SK-N-SH (cell line): ENCODE data around the gene CCDC148. TPM values are rescaled to one million over a fixed set of nuclear protein-coding genes. Genes with fewer than 3 reads are reported as not detected.

Source experiments
- CTCF ChIA-PET: fragments of 300-600, 350-600 bp; formaldehyde crosslinking; extraction: SDS; loops from one replicate; lab custom pipeline; 2021; lab: Yijun Ruan, JAX
- POLR2A ChIA-PET: fragments of 350-600 bp; sonication (Branson Sonifier 250); formaldehyde crosslinking; extraction: SDS; loops from one replicate; lab custom pipeline; 2020; ENCODE audit warnings: antibody characterized with exemption, inconsistent platforms; lab: Yijun Ruan, JAX
- DNase-seq: peaks from one replicate; pipeline ENCODE4 v3.0.0; 2012
- H2AFZ ChIP-seq: fragments of 200-600 bp; sonication (generic); 2 replicates; pipeline ENCODE4 v1.8.1; 2016; ENCODE audit warnings: antibody characterized with exemption, mild to moderate bottlenecking, low read depth
- H3F3A ChIP-seq: fragments of 200-600 bp; sonication (generic); replicated peaks from 2 replicates; pipeline ENCODE3; 2016; ENCODE audit warnings: antibody characterized with exemption, mild to moderate bottlenecking; ENCODE audit not compliant: insufficient read depth
- H3K27ac ChIP-seq, 2 experiments: fragments of 200-500 bp in 1 of 2; fragments of 200-600 bp in 1 of 2; sonication (Bioruptor generic) in 1 of 2; sonication (generic), shearing (Covaris generic) in 1 of 2; 2 replicates each; pipeline versions ENCODE4 v1.5.1 to v1.6.1; 2014 to 2016; ENCODE audit warnings: low read depth in 2 of 2, inconsistent platforms in 1 of 2, low read length in 1 of 2, mild to moderate bottlenecking in 1 of 2, mixed read lengths in 1 of 2
- H3K27me3 ChIP-seq: fragments of 200-600 bp; sonication (generic), shearing (Covaris generic); 2 replicates; pipeline ENCODE4 v1.6.1; 2016; ENCODE audit warnings: mixed run types; ENCODE audit not compliant: insufficient read depth
- H3K36me3 ChIP-seq, 2 experiments: fragments of 200-500 bp in 1 of 2; fragments of 200-600 bp in 1 of 2; sonication (Bioruptor generic) in 1 of 2; sonication (generic) in 1 of 2; replicated peaks in 1 of 2; 2 replicates each; pipeline versions ENCODE3 to v1.5.1; 2014 to 2016; ENCODE audit warnings: low read length in 1 of 2, mild to moderate bottlenecking in 1 of 2; ENCODE audit not compliant: insufficient read depth in 2 of 2, control insufficient read depth in 1 of 2
- H3K4me1 ChIP-seq, 2 experiments: fragments of 200-500 bp in 1 of 2; fragments of 200-600 bp in 1 of 2; sonication (Bioruptor generic) in 1 of 2; sonication (generic), shearing (Covaris generic) in 1 of 2; 2 replicates each; pipeline versions ENCODE4 v1.5.1 to v1.6.1; 2014 to 2016; ENCODE audit warnings: low read depth in 1 of 2, low read length in 1 of 2, mixed run types in 1 of 2; ENCODE audit not compliant: insufficient read depth in 2 of 2, control insufficient read depth in 1 of 2
- H3K4me2 ChIP-seq: fragments of 200-600 bp; sonication (generic), shearing (Covaris generic); 2 replicates; pipeline ENCODE4 v1.6.1; 2017; ENCODE audit warnings: mixed run types
- H3K4me3 ChIP-seq, 2 experiments: fragments of 200-500 bp in 1 of 2; fragments of 200-600 bp in 1 of 2; sonication (Bioruptor generic) in 1 of 2; sonication (generic), shearing (Covaris generic) in 1 of 2; 2 replicates each; pipeline versions ENCODE4 v1.5.1 to v1.8.1; 2014 to 2016; ENCODE audit warnings: low read depth in 2 of 2, inconsistent platforms in 1 of 2, low read length in 1 of 2, mild to moderate bottlenecking in 1 of 2, mixed read lengths in 1 of 2, moderate library complexity in 1 of 2
- H3K79me2 ChIP-seq: fragments of 200-600 bp; sonication (generic); 2 replicates; pipeline ENCODE4 v1.8.1; 2017; ENCODE audit warnings: mild to moderate bottlenecking; ENCODE audit not compliant: insufficient read depth
- H3K9ac ChIP-seq: fragments of 200-600 bp; sonication (generic); 2 replicates; pipeline ENCODE4 v1.6.1; 2017; ENCODE audit warnings: mixed run types
- H3K9me2 ChIP-seq: fragments of 200-600 bp; sonication (generic); 2 replicates; pipeline ENCODE4 v1.6.1; 2017; ENCODE audit warnings: mixed run types
- H3K9me3 ChIP-seq: fragments of 200-600 bp; sonication (generic); 2 replicates; pipeline ENCODE4 v1.6.1; 2017; ENCODE audit warnings: mixed run types, mild to moderate bottlenecking, moderate library complexity
- H4K20me1 ChIP-seq: fragments of 200-600 bp; sonication (generic); 2 replicates; pipeline ENCODE4 v1.6.1; 2017; ENCODE audit warnings: mild to moderate bottlenecking, mixed run types; ENCODE audit not compliant: insufficient read depth
- EP300 ChIP-seq, 2 experiments: IDR thresholded peaks; 2 replicates each; pipeline versions ENCODE4 v1.4.0 to v1.6.1; 2012; ENCODE audit warnings: borderline replicate concordance in 1 of 2, low read depth in 1 of 2, low read length in 1 of 2
- EZH2phosphoT487 ChIP-seq: fragments of 200-600 bp; sonication (generic); IDR thresholded peaks from 2 replicates; pipeline ENCODE4 v1.6.1; 2017; ENCODE audit warnings: low read depth, mixed run types, mild to moderate bottlenecking, antibody characterized with exemption, moderate library complexity, borderline replicate concordance
- FOSL2 ChIP-seq: IDR thresholded peaks from 2 replicates; pipeline ENCODE4 v1.4.0; 2012; ENCODE audit warnings: low read depth, mild to moderate bottlenecking, moderate library complexity, borderline replicate concordance
- FOXJ3 ChIP-seq: sonication (generic); formaldehyde crosslinking; IDR thresholded peaks from 2 replicates; pipeline ENCODE4 v1.5.1; 2020; ENCODE audit warnings: mild to moderate bottlenecking, missing genetic modification reagents
- FOXM1 ChIP-seq: IDR thresholded peaks from 2 replicates; pipeline ENCODE4 v1.4.0; 2012; ENCODE audit warnings: low read depth, mild to moderate bottlenecking
- MEF2A ChIP-seq: IDR thresholded peaks from 2 replicates; pipeline ENCODE4 v1.4.0; 2012; ENCODE audit warnings: low read depth, borderline replicate concordance
- NRF1 ChIP-seq: IDR thresholded peaks from 2 replicates; pipeline ENCODE4 v1.6.1; 2012; ENCODE audit warnings: low read depth, mild to moderate bottlenecking, low read length
- PBX3 ChIP-seq: IDR thresholded peaks from 2 replicates; pipeline ENCODE4; 2012
- RAD21 ChIP-seq: IDR thresholded peaks from 2 replicates; pipeline ENCODE4 v1.6.1; 2012; ENCODE audit warnings: mild to moderate bottlenecking, low read length
- RCOR1 ChIP-seq: fragments of 150-350 bp; IDR thresholded peaks from 2 replicates; pipeline ENCODE4 v1.6.1; 2017; ENCODE audit warnings: antibody characterized with exemption, low read length
- TAF1 ChIP-seq: IDR thresholded peaks from 2 replicates; pipeline ENCODE4 v1.6.1; 2012; ENCODE audit warnings: low read depth, mild to moderate bottlenecking, low read length, moderate library complexity, borderline replicate concordance
- WGBS: methylation state at CpG from one replicate; pipeline ENCODE4 v1.1.6; 2017; ENCODE audit warnings: low lambda C conversion rate; 5-methylcytosine and 5-hydroxymethylcytosine counted together
- polyA plus RNA-seq, 3 experiments: library from polyadenylated mRNA; depleted of rRNA; stranded (reverse); fragments of >200 nt; gene quantifications; 2 replicates each; pipeline ENCODE4 v1.2.3, GENCODE V29; 2012
- TF ChIP-seq, protein P1 (sequence below): fragments of 200-600 bp; sonication (generic); IDR thresholded peaks from 2 replicates; pipeline ENCODE4 v1.6.1; 2017; ENCODE audit warnings: antibody characterized with exemption, mild to moderate bottlenecking, moderate library complexity

Gene CCDC148
- polyA plus RNA-seq, 1 of the 3 experiments (the other 2 are of a cell fraction), result 0.18 TPM

DNA sequence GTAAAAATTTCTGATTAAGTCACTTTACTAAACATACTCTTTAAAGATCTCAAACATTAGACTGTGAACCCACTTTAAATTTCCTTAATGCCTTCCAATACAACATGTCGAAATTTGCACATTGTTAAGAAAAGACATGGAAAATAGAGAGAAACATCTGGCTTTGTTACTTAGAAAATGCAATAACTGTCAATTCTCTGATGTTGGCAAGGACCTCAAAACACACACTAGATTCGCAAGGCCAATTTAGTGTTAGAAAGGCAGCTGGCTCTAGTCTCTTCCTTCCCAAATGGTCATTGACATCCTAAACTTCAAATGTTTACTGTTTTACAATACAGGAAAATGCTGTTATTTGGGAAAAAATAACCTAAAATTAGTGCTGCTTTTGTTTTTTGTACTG, 244.3 kb downstream of the CCDC148 start:
- H3K27ac ChIP-seq, result no peak overlapping the region
- no peak overlapping the region for H3K4me2 ChIP-seq
- no peaks in the 10 kb centered on the region for H3K27me3 ChIP-seq
- H3F3A ChIP-seq, result no peaks in the 10 kb centered on the region
- no peaks in the 10 kb centered on the region for H4K20me1 ChIP-seq
- H3K4me3 ChIP-seq, result no peak overlapping the region
- H3K9ac ChIP-seq, result no peak overlapping the region
- peaks cover 0 to 6% of the 10 kb centered on the region in 2 experiments; a peak in 2 of 4 replicates for H3K4me1 ChIP-seq
- 0 out of 2 replicates have a peak, but pooled peaks cover 3% of the 10 kb centered on the region for H3K9me2 ChIP-seq
- DNase-seq, result no peak
- H2AFZ ChIP-seq, result no peak overlapping the region
- 41% methylated on average over 2 of the region's 2 CpGs for WGBS
- H3K9me3 ChIP-seq, result no peaks in the 10 kb centered on the region
- no peaks in the 10 kb centered on the region for H3K36me3 ChIP-seq
- POLR2A ChIA-PET, result no interaction called here
- TF ChIP-seq PBX3 (no peak), RAD21 (no peak), EZH2phosphoT487 (no peak), NRF1 (no peak)
- TF ChIP-seq, protein P1, sequence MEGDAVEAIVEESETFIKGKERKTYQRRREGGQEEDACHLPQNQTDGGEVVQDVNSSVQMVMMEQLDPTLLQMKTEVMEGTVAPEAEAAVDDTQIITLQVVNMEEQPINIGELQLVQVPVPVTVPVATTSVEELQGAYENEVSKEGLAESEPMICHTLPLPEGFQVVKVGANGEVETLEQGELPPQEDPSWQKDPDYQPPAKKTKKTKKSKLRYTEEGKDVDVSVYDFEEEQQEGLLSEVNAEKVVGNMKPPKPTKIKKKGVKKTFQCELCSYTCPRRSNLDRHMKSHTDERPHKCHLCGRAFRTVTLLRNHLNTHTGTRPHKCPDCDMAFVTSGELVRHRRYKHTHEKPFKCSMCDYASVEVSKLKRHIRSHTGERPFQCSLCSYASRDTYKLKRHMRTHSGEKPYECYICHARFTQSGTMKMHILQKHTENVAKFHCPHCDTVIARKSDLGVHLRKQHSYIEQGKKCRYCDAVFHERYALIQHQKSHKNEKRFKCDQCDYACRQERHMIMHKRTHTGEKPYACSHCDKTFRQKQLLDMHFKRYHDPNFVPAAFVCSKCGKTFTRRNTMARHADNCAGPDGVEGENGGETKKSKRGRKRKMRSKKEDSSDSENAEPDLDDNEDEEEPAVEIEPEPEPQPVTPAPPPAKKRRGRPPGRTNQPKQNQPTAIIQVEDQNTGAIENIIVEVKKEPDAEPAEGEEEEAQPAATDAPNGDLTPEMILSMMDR, result no peak
- TF ChIP-seq, all 33 proteins: peak for 0
- H3K79me2 ChIP-seq, result no peaks in the 10 kb centered on the region
- CTCF ChIA-PET, result interaction anchor here (1.4 kb wide), 2 partner anchors 9 to 33 kb away, joined by 3 to 5 read pairs; no protein-coding TSS in a partner anchor

DNA sequence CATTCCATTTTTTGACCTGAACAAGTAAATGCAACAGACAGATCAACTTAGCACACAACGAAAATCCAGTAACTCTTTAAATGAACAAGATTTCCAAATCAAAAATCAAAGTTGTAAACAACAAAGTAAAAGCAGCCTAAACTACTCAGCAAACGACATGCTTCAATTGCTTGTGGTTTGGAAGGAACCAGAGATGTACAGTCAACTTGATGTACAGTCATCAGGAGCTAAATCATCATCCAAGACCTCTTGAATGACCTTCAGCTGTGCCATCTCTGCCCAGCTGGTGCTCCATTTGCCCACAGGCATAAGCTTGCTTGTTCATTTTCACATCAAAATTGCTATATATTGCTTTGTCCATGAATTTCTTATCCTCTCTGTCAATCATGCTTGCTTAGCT, 245.1 kb downstream of the CCDC148 start:
- no peak for DNase-seq
- WGBS, result 42% methylated on average over 2 of the region's 2 CpGs

More for the DNA sequence above, 245.1 kb downstream of the CCDC148 start:
- ChIA-PET CTCF (interaction anchor here (1.4 kb wide), 2 partner anchors 8 to 32 kb away, joined by 3 to 5 read pairs; no protein-coding TSS in a partner anchor), POLR2A (no interaction called here)
- Histone ChIP-seq H2AFZ (no peak overlapping the region), H3K79me2 (no peaks in the 10 kb centered on the region), H3K4me3 (no peak overlapping the region), H3F3A (no peaks in the 10 kb centered on the region), H4K20me1 (no peaks in the 10 kb centered on the region), H3K9ac (no peak overlapping the region), H3K27me3 (no peaks in the 10 kb centered on the region), H3K4me2 (no peak overlapping the region), H3K36me3 (no peaks in the 10 kb centered on the region), H3K9me3 (no peaks in the 10 kb centered on the region), H3K4me1 (peaks cover 0 to 6% of the 10 kb centered on the region in 2 experiments; a peak in 2 of 4 replicates), H3K9me2 (0 out of 2 replicates have a peak, but pooled peaks cover 3% of the 10 kb centered on the region), H3K27ac (no peak overlapping the region)
- no peak for TF ChIP-seq FOSL2
- no peak for TF ChIP-seq RCOR1
- no peak for TF ChIP-seq MEF2A
- TF ChIP-seq NRF1, result no peak
- TF ChIP-seq EP300 (IDR thresholded peaks at IDR 0.05; ENCODE audit: borderline replicate concordance in 1 of 2, low read depth in 1 of 2, low read length in 1 of 2), result no peak
- TF ChIP-seq TAF1, result no peak
- TF ChIP-seq FOXJ3 (CRISPR knock-in tag), result no peak
- no peak for TF ChIP-seq PBX3
- no peak for TF ChIP-seq FOXM1
